GM12801 (cell line): ENCODE results near the gene TMEM179B.

Experiments
- TF ChIP-seq, protein P1 (sequence below): IDR thresholded peaks from one replicate; pipeline ENCODE4 v1.5.1; 2011; ENCODE audit warnings: control low read depth; ENCODE audit not compliant: insufficient read length; ENCODE audit errors: extremely low read depth

Gene TMEM179B

DNA sequence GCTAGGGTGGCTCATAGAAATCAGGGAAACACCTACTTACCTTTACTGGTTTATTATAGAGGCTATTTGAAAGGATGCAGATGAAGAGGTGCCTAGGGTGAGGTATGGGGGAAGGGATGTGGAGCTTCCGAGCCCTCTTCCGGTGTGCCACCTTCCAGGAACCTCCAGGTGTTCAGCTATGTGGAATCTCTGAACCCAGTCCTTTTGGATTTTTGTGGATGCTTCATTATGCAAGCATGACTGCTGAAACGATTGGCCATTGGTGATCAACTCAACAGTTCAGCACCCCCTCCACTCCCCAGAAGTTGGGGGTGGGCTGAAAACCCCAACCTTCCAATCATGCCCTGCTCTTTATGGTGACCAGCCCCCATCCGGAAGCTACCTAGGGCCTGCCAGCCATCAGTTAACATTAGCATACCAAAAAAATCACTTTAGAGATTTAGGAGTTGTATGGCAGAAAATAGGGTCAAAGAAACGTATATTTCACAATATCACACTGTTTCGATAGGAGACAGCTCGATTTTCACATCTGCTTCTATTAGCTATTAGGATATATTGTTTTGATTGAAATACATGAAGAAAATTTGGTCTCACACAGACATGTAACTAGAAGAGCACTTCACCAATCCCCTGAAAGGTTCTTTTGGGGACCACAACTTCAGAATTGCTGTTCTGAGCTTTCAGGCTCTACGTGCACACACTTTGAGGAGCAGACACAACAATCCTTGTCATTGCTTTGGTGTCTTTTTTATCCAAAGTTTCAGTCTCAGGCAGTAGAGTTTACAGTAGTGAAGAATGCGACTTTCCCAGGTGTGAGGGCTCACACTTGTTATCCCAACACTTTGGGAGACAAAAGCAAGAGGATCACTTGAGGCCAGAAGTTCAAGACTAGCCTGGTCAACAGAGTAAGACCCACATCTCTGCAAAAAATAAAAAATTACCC, 29.1 kb upstream of the TMEM179B start:
- TF ChIP-seq, protein P1, sequence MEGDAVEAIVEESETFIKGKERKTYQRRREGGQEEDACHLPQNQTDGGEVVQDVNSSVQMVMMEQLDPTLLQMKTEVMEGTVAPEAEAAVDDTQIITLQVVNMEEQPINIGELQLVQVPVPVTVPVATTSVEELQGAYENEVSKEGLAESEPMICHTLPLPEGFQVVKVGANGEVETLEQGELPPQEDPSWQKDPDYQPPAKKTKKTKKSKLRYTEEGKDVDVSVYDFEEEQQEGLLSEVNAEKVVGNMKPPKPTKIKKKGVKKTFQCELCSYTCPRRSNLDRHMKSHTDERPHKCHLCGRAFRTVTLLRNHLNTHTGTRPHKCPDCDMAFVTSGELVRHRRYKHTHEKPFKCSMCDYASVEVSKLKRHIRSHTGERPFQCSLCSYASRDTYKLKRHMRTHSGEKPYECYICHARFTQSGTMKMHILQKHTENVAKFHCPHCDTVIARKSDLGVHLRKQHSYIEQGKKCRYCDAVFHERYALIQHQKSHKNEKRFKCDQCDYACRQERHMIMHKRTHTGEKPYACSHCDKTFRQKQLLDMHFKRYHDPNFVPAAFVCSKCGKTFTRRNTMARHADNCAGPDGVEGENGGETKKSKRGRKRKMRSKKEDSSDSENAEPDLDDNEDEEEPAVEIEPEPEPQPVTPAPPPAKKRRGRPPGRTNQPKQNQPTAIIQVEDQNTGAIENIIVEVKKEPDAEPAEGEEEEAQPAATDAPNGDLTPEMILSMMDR, result no peak

DNA sequence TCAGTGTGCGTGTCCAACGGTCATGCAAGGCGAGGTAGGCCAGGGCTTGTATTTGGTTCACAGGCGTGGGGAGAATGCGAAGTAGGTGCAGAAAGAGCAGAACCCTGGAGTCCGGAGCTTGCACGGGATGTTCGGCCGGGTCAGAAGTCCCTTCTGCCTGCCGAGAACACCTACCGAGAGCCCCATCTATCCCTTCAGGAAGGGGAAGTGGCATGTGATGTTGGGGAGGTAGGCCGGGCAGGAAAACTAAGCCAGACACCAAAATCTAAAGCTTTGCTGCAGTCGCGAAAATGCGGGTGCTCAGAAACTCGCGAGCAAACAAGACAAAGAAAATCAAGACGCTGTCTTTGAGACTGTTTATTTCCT, 16.4 kb upstream of the TMEM179B start:
- TF ChIP-seq, protein P1, result no peak

DNA sequence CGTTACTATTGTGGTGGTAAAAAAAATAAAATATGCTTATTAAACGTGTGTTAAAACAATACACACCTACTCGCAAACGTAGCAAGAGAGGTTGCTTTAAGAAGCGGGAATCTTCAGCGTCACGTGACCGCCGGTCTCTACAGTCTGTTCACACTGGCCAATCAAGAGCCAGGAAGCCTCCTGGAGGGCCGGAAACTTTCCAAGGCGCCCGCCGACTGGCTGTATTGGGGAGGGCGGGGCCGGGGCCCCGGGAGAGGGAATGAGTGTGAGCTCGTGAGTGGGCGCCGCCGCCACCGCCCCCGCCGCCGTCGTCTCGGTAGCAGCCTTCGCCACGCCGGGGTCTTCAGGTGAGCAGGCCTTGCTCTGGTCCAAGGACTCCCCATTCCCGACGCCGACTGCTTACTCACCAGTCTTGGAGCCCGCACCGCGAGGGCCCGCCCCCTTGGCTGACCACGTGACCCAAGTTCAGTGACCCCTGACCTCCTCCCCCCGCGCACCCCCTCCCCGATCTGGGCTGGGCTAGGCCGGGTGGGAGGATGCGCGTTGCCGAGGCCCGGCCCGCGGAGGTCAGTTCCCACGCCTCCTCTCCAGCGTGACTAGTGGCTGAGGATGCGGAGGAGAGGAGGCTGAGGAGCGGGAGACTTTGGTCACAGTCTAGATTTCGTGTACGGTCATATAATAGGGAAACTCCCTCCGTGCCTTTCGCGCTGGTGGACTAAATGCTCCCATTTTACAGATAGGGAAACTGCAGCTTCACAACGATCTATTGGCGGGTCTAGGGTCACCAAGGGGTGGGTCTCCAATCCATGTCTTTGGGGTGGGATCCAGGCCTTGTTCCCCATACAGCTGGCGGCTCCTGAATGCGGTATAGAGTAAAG, 15.8 kb upstream of the TMEM179B start, which contains the start of gene TAF6L:
Gene TAF6L (plus strand): TSS at position 253 of the 878 bp plus-strand sequence. CDS start 4,388 bp downstream, outside the sequence.
- TF ChIP-seq, protein P1, result no peak

GRCh38 chr11:62774407-62774806, 12.8 kb upstream of the TMEM179B start:
- TF ChIP-seq, protein P1, result no peak

DNA sequence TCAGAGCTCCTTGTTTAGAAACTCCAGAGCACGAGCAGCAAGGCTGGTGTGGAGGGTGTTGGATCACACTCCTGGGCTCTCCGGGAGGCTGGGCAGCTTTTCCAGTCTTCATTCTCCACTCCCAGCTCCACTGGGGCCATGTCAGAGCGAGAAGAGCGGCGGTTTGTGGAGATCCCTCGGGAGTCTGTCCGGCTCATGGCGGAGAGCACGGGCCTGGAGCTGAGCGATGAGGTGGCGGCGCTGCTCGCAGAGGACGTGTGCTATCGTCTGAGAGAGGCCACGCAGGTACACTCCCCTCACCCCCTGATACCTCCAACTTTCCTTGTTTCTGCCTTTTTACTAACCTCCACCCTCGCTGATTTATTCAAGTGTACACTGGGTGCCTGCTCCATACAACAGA, 11.6 kb upstream of the TMEM179B start:
- TF ChIP-seq, protein P1, result no peak

GRCh38 chr11:62777389-62777788, 9.8 kb upstream of the TMEM179B start:
- TF ChIP-seq, protein P1, result no peak

DNA sequence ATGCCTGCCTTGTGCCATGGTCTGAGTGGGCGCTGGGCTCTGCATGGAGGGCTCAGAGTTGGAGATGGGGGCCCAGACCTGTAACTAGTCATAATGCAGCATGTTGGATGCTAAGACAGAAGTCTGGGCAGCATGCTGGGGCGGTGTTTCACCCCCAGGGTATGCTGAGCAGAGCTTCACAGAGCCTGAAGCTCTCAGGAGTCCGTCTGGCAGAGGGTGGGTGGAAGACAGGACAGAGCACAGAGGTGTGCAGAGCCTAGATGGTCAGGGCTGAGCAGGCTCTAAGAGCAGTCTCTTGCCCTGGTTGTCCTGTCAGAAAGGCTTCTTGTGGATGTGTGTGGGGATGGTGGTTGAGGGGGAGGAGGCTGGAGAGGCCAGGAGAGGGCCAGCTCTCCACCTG, 8.8 kb upstream of the TMEM179B start:
- TF ChIP-seq, protein P1, result no peak
